Stimulated activated CD4-positive, alpha-beta T cell treated with anti-CD3 and anti-CD28 coated beads, Interleukin-15, amount 100 ng/mL, for 48 hours (primary cell): ENCODE measurements around the gene CFAP298.
"Not testable (repeated sequence)": the region's sequence is repeated elsewhere in the genome, so short reads cannot be mapped to it uniquely, and the experiment has no call there.

Experiments
- DNase-seq, 2 donors: peaks; one replicate each; pipeline ENCODE4 v3.0.0-alpha.2; 2020; ENCODE audit warnings: low read depth in 2 of 2

Gene CFAP298

GRCh38 chr21:32612075-32612998, at the start of gene CFAP298:
Gene CFAP298 (minus strand): TSS chr21:32612377. CDS start chr21:32612243, 134 bp downstream.
- peak; percentile 76 to 84 for DNase-seq

GRCh38 chr21:32661026-32661782, 49.0 kb upstream of the CFAP298 start:
- not testable (repeated sequence) for DNase-seq

- DNase-seq: no peak
These were observed 46.3 kb upstream of the CFAP298 start for GRCh38 chr21:32658524-32658923.

- DNase-seq: peak; percentile 1 to 9
These were observed 41.2 kb upstream of the CFAP298 start for GRCh38 chr21:32653326-32653901.

GRCh38 chr21:32648165-32648564, 36.0 kb upstream of the CFAP298 start:
- no peak for DNase-seq

GRCh38 chr21:32645261-32646182, 33.3 kb upstream of the CFAP298 start:
- DNase-seq: no peak

GRCh38 chr21:32641710-32642698, 29.8 kb upstream of the CFAP298 start:
- DNase-seq: no peak

GRCh38 chr21:32626621-32627196, 14.5 kb upstream of the CFAP298 start:
- no peak for DNase-seq

GRCh38 chr21:32618218-32618617, 6.0 kb upstream of the CFAP298 start:
- not testable (repeated sequence) for DNase-seq

GRCh38 chr21:32613436-32614043, 1.4 kb upstream of the CFAP298 start:
- no peak for DNase-seq

- DNase-seq: no peak
These were observed 791 bp upstream of the CFAP298 start for GRCh38 chr21:32612999-32613337.

- DNase-seq: peak in 1 of 2 donors; percentile 13
These were observed 643 bp downstream of the CFAP298 start for GRCh38 chr21:32611471-32611997.

- not testable (repeated sequence) for DNase-seq
These were observed 1.2 kb downstream of the CFAP298 start for GRCh38 chr21:32610940-32611339.

- DNase-seq: no peak
These were observed 3.3 kb downstream of the CFAP298 start for GRCh38 chr21:32608851-32609250.

GRCh38 chr21:32605469-32605868, 6.7 kb downstream of the CFAP298 start:
- no peak for DNase-seq

- no peak for DNase-seq
These were observed 7.7 kb downstream of the CFAP298 start for GRCh38 chr21:32604464-32604863.

GRCh38 chr21:32603131-32603530, 9.0 kb downstream of the CFAP298 start:
- no peak for DNase-seq

- no peak for DNase-seq
These were observed 10.1 kb downstream of the CFAP298 start for GRCh38 chr21:32602099-32602498.

- no peak for DNase-seq
These were observed 12.7 kb downstream of the CFAP298 start for GRCh38 chr21:32599526-32599925.
